K562 (cell line): ENCODE results near the gene LEMD1.

Experiments used
- ATF2 ChIP-seq: sonication (generic); formaldehyde crosslinking; IDR thresholded peaks from 2 replicates; pipeline ENCODE4 v1.8.1; 2022; ENCODE audit warnings: missing genetic modification reagents
- CHD4 ChIP-seq: fragments of 200-600 bp; sonication (generic); IDR thresholded peaks from 3 replicates; pipeline ENCODE4 v1.6.1; 2012; ENCODE audit warnings: low read depth, mild to moderate bottlenecking, mixed read lengths, low read length, inconsistent platforms; ENCODE audit not compliant: insufficient read depth, insufficient replicate concordance, poor library complexity, severe bottlenecking
- ETV6 ChIP-seq, 3 experiments: fragments of 150-350 bp in 1 of 3; sonication (generic) in 1 of 3; formaldehyde crosslinking in 1 of 3; IDR thresholded peaks; 2 replicates each; pipeline versions ENCODE4 v1.6.1 to v1.8.0; 2014 to 2022; ENCODE audit warnings: borderline replicate concordance in 2 of 3, low read depth in 2 of 3, antibody characterized with exemption in 1 of 3, low read length in 1 of 3, mild to moderate bottlenecking in 1 of 3, missing genetic modification reagents in 1 of 3
- HINFP ChIP-seq: fragments of 450-650 bp; conservative IDR thresholded peaks from 2 replicates; pipeline ENCODE4 v1.6.1; 2016; ENCODE audit warnings: missing genetic modification characterization, low read depth, mild to moderate bottlenecking, control low read depth, missing compliant biosample characterization
- LARP7 ChIP-seq: fragments of 450-650 bp; IDR thresholded peaks from 2 replicates; pipeline ENCODE4 v1.6.1; 2016
- PHF20 ChIP-seq: fragments of 450-650 bp; IDR thresholded peaks from 2 replicates; pipeline ENCODE4 v1.6.1; 2018; ENCODE audit not compliant: partially characterized antibody
- POLR2B ChIP-seq: fragments of 450-650 bp; IDR thresholded peaks from 2 replicates; pipeline ENCODE4 v1.6.1; 2018; ENCODE audit warnings: low read depth; ENCODE audit not compliant: partially characterized antibody
- SMARCA5 ChIP-seq: fragments of 450-650 bp; IDR thresholded peaks from 2 replicates; pipeline ENCODE4 v1.6.1; 2016
- SNRNP70 ChIP-seq: fragments of 200-400 bp; formaldehyde crosslinking; optimal IDR thresholded peaks from 2 replicates; pipeline ENCODE3; 2017; ENCODE audit warnings: low read depth, low read length
- ZBTB40 ChIP-seq, 2 experiments: fragments of 450-650 bp in 1 of 2; sonication (generic) in 1 of 2; formaldehyde crosslinking in 1 of 2; IDR thresholded peaks; 2 replicates each; pipeline versions ENCODE4 v1.7.1 to v1.9.0; 2016 to 2022; ENCODE audit warnings: inconsistent platforms in 1 of 2, mild to moderate bottlenecking in 1 of 2, missing genetic modification reagents in 1 of 2
- ZNF175 ChIP-seq: fragments of 200-800 bp; sonication (Bioruptor generic); IDR thresholded peaks from 2 replicates; pipeline ENCODE4 v1.6.1; 2016; ENCODE audit warnings: low read depth, mild to moderate bottlenecking, missing genetic modification characterization, missing compliant biosample characterization
- ZNF239 ChIP-seq: fragments of 250-450 bp; sonication (Bioruptor Pico); IDR thresholded peaks from 2 replicates; pipeline ENCODE4 v1.4.0; 2020; ENCODE audit warnings: mild to moderate bottlenecking
- ZNF24 ChIP-seq: fragments of 450-650 bp; IDR thresholded peaks from 2 replicates; pipeline ENCODE4 v1.6.1; 2016

- no peak for TF ChIP-seq HINFP (tag)
- no peak for TF ChIP-seq ZNF239
- no peak for TF ChIP-seq ZNF24
- no peak for TF ChIP-seq SMARCA5
- no peak for TF ChIP-seq POLR2B
- no peak for TF ChIP-seq ZBTB40 (IDR thresholded peaks at IDR 0.05)
- TF ChIP-seq ZBTB40 (CRISPR knock-in tag; IDR thresholded peaks at IDR 0.05): no peak
- TF ChIP-seq ZNF175 (CRISPR knock-in tag): no peak
- TF ChIP-seq SNRNP70: no peak
- no peak for TF ChIP-seq ETV6 (IDR thresholded peaks at IDR 0.05; ENCODE audit: borderline replicate concordance in 1 of 2, low read depth in 2 of 2, low read length in 1 of 2)
- no peak for TF ChIP-seq ETV6 (CRISPR knock-in tag; IDR thresholded peaks at IDR 0.05; ENCODE audit: borderline replicate concordance)
- no peak for TF ChIP-seq PHF20
- TF ChIP-seq LARP7: no peak
- no peak for TF ChIP-seq CHD4
- TF ChIP-seq ATF2 (CRISPR knock-in tag): no peak
These were observed 31.1 kb upstream of the LEMD1 start for GRCh38 chr1:205452933-205453332.
